Endometrial microvascular endothelial cells (primary cell): Measurements from ENCODE around the gene B3GALT5. TPM values are rescaled to one million over a fixed set of nuclear protein-coding genes. Genes with fewer than 3 reads are reported as not detected.

Experiments used
- in situ Hi-C: cut with HindIII; loops from 2 replicates; pipeline ENCODE4 v1.10.0; 2017; ENCODE audit warnings: low sequenced_read_pairs, low pct_unique_long_range_greater_than_20kb; ENCODE audit errors: inconsistent ontology term
- total RNA-seq: library from RNA; depleted of rRNA; stranded (reverse); fragments of >200 nt; gene quantifications from one replicate; pipeline ENCODE4 v1.2.3, GENCODE V29; 2015; ENCODE audit errors: inconsistent ontology term

The B3GALT5 gene
- total RNA-seq, 1 donor from 2014 or later: not detected

- in situ Hi-C loops: no loop called here
These were observed 25.2 kb downstream of the B3GALT5 start for GRCh38 chr21:39637971-39638240.

GRCh38 chr21:39638281-39638680 is 25.5 kb downstream of the B3GALT5 start:
- in situ Hi-C loops: no loop called here

GRCh38 chr21:39640754-39641153 is 28.0 kb downstream of the B3GALT5 start:
- in situ Hi-C loops: no loop called here

GRCh38 chr21:39641827-39642450 is 29.2 kb downstream of the B3GALT5 start:
- in situ Hi-C loops: no loop called here

GRCh38 chr21:39644062-39644560 is 31.4 kb downstream of the B3GALT5 start:
- in situ Hi-C loops: no loop called here

- in situ Hi-C loops: no loop called here
These were observed 32.6 kb downstream of the B3GALT5 start for GRCh38 chr21:39645331-39645730.

- in situ Hi-C loops: no loop called here
These were observed 34.7 kb downstream of the B3GALT5 start for GRCh38 chr21:39647476-39647875.

GRCh38 chr21:39648879-39649278 is 36.1 kb downstream of the B3GALT5 start:
- in situ Hi-C loops: no loop called here

- in situ Hi-C loops: no loop called here
These were observed 36.8 kb downstream of the B3GALT5 start for GRCh38 chr21:39649526-39649925.

- in situ Hi-C loops: no loop called here
These were observed 37.6 kb downstream of the B3GALT5 start for GRCh38 chr21:39650306-39650705.

GRCh38 chr21:39650801-39651200 is 38.1 kb downstream of the B3GALT5 start:
- in situ Hi-C loops: no loop called here

GRCh38 chr21:39651206-39651605 is 38.5 kb downstream of the B3GALT5 start:
- in situ Hi-C loops: no loop called here

- in situ Hi-C loops: no loop called here
These were observed 42.2 kb downstream of the B3GALT5 start for GRCh38 chr21:39654951-39655350.

GRCh38 chr21:39655589-39655988 is 42.8 kb downstream of the B3GALT5 start:
- in situ Hi-C loops: no loop called here

GRCh38 chr21:39656209-39656608 is 43.5 kb downstream of the B3GALT5 start:
- in situ Hi-C loops: no loop called here

GRCh38 chr21:39657091-39657689 is 44.5 kb downstream of the B3GALT5 start:
- in situ Hi-C loops: no loop called here

GRCh38 chr21:39658066-39658465 is 45.3 kb downstream of the B3GALT5 start:
- in situ Hi-C loops: no loop called here

- in situ Hi-C loops: no loop called here
These were observed 46.5 kb downstream of the B3GALT5 start for GRCh38 chr21:39659070-39659815.

- in situ Hi-C loops: no loop called here
These were observed 47.6 kb downstream of the B3GALT5 start for GRCh38 chr21:39660191-39660980.
